D721Med (cell line): ENCODE results near the gene DLL4.

ENCODE experiments used
- DNase-seq: peaks from one replicate; pipeline ENCODE4 v3.0.0; 2011; ENCODE audit warnings: low spot score; ENCODE audit not compliant: insufficient read length
- FAIRE-seq: peaks from 2 replicates; lab custom pipeline; 2011; peaks lifted over from hg19 to GRCh38; lab: Jason Lieb, UNC
- CTCF ChIP-seq: IDR thresholded peaks from 2 replicates; pipeline ENCODE4 v1.5.1; 2012; ENCODE audit warnings: mild to moderate bottlenecking, control low read depth; ENCODE audit not compliant: insufficient read depth; ENCODE audit errors: missing control alignments

DLL4 gene

GRCh38 chr15:40969363-40969762 is 40.2 kb downstream of the DLL4 start:
- DNase-seq (no peak), FAIRE-seq (no peak)
- no peak for TF ChIP-seq CTCF

GRCh38 chr15:40974879-40975278 is 45.7 kb downstream of the DLL4 start:
- TF ChIP-seq CTCF, result no peak
- no peak for DNase-seq
- no peak for FAIRE-seq

- DNase-seq (no peak), FAIRE-seq (no peak)
- TF ChIP-seq CTCF, result no peak
Observed at GRCh38 chr15:40976819-40977218, 47.7 kb downstream of the DLL4 start.

- DNase-seq (no peak), FAIRE-seq (no peak)
- no peak for TF ChIP-seq CTCF
Observed at GRCh38 chr15:40978141-40978540, 49.0 kb downstream of the DLL4 start.

- DNase-seq (no peak), FAIRE-seq (no peak)
- no peak for TF ChIP-seq CTCF
Observed at GRCh38 chr15:40978562-40978961, 49.4 kb downstream of the DLL4 start.

- TF ChIP-seq CTCF, result no peak
- FAIRE-seq (no peak), DNase-seq (no peak)
Observed at GRCh38 chr15:40981186-40981585, 52.0 kb downstream of the DLL4 start.

GRCh38 chr15:40982855-40983254 is 53.7 kb downstream of the DLL4 start:
- no peak for TF ChIP-seq CTCF

More at GRCh38 chr15:40982855-40983254, 53.7 kb downstream of the DLL4 start:
- FAIRE-seq (no peak), DNase-seq (no peak)
